ENCODE results near the gene COTL1.
A peak's percentile ranks its signal among the peaks of the same experiment; 100 is the strongest.
"Not testable (repeated sequence)": the region's sequence is repeated elsewhere in the genome, so short reads cannot be mapped to it uniquely, and the experiment has no call there.

Gene COTL1

DNA sequence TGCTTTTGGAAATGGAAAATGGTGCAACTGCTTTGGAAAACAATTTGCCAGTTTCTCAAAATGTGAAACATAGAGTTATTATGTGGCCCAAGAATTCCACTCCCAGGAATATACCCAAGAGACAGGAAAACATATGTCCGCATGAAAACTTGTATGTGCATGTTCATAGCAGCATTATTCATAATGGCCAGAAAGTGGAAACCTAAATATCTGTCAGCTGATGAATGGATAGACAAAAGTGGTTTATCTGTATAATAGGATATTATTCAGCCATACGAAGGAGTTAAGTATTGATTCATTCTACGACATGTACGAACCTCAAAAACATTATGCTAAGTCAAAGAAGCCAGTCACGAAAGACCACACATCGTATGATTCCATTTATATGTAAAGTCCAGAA is 7.7 kb upstream of the COTL1 start:
- Mint-ChIP-seq H3K36me3 (ENCODE audit: low read depth) (no peaks in the 10 kb centered on the region), H3K4me1 (peaks cover 4% of the 10 kb centered on the region), H3K27me3 (ENCODE audit: low read depth) (peaks cover 14% of the 10 kb centered on the region), H3K4me3 (no peak overlapping the region), H3K9me3 (no peaks in the 10 kb centered on the region), H3K27ac (no peak overlapping the region)
- TF ChIP-seq CTCF (IDR thresholded peaks at IDR 0.05; ENCODE audit: unreplicated experiment in 3 of 3), result no peak

DNA sequence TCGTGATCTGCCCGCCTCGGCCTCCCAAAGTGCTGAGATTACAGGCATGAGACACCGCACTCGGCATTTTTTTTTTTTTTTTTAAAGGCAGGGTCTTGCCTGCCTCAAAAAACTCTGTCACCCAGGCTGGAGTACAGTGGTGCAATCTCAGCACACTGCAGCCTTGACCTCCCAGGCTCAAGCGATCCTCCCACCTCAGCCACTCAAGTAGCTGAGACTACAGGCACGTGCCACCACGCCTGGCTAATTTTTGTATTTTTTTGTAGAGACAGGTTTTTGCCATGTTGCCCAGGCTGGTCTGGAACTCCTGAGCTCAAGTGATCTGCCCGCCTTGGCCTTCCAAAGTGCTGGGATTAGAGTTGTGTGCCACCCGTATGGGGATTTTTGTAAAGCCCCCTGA is 3.0 kb upstream of the COTL1 start:
- Mint-ChIP-seq H3K27me3 (ENCODE audit: low read depth) (peaks cover 23% of the 10 kb centered on the region), H3K4me3 (peak overlapping the region in 2 of 3 experiments; percentile 6 to 25), H3K4me1 (peaks cover 19% of the 10 kb centered on the region), H3K27ac (peak overlapping the region in 2 of 3 experiments; percentile 40 to 47)
- not testable (repeated sequence) for H3K9me3 Mint-ChIP-seq; H3K36me3 Mint-ChIP-seq (ENCODE audit: low read depth)

DNA sequence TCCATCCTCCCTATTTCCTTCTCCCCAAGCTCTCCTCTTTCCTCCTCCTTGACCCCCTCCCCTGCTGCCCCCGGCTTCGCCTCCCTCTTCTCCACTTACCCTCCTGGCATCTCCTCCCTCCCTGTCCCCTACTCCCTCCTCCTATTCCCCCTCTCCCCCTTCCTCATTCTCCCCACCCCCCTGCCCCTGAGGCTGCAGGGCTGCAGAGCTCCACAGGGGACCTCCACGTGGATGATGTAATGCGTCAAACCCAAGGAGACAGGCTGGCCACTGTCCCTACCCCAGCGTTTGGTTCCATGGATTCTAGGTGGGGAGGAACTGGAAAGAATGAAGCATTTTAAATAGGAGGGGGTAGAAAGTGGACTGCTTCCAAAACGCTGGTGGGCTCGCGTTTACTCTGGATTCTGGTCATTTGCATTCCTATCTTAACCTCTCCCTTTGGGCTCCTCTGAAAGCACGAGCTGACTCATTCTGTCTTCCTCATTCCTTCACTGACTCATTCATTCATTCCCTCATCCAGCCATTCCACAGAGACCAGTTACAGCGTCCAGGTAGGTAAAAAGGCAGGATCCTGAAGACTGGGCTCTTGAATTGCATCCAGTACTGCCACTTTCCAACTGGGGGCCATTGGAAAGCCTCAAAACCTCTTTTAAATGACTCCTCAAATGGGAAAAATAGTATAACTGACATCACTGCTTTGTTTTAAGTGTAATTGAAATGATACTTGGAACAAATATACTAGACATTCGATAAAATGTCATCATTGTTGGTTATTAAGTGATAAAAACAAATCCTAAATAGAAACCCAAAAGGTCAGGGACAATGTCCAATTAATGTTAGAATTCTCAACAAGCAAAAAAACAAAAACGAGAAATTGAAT is 943 bp upstream of the COTL1 start:
- no peak for TF ChIP-seq CTCF (IDR thresholded peaks at IDR 0.05; ENCODE audit: unreplicated experiment in 3 of 3)
- peak overlapping the region; percentile 61 to 85 (median 81) for H3K4me3 Mint-ChIP-seq

GRCh38 chr16:84617041-84617790 is 662 bp downstream of the COTL1 start:
- TF ChIP-seq CTCF (IDR thresholded peaks at IDR 0.05; ENCODE audit: unreplicated experiment in 3 of 3), result no peak
- H3K27me3 Mint-ChIP-seq (ENCODE audit: low read depth), result peaks cover 32% of the 10 kb centered on the region
- H3K27ac Mint-ChIP-seq, result peak overlapping the region in 2 of 3 experiments; percentile 53 to 75
- no peaks in the 10 kb centered on the region for H3K9me3 Mint-ChIP-seq
- peaks cover 44% of the 10 kb centered on the region for H3K4me1 Mint-ChIP-seq
- peak overlapping the region; percentile 87 to 98 (median 92) for H3K4me3 Mint-ChIP-seq
- peaks cover under 1% of the 10 kb centered on the region for H3K36me3 Mint-ChIP-seq (ENCODE audit: low read depth)

More for the DNA sequence above, 943 bp upstream of the COTL1 start:
- Mint-ChIP-seq H3K4me1 (peaks cover 36% of the 10 kb centered on the region), H3K36me3 (ENCODE audit: low read depth) (no peaks in the 10 kb centered on the region), H3K9me3 (no peaks in the 10 kb centered on the region), H3K27me3 (ENCODE audit: low read depth) (peaks cover 32% of the 10 kb centered on the region), H3K27ac (peak overlapping the region; percentile 20 to 71 (median 40))

GRCh38 chr16:84616515-84616914 is 1.4 kb downstream of the COTL1 start:
- H3K9me3 Mint-ChIP-seq, result no peaks in the 10 kb centered on the region
- H3K27me3 Mint-ChIP-seq (ENCODE audit: low read depth), result peaks cover 32% of the 10 kb centered on the region
- H3K27ac Mint-ChIP-seq, result peak overlapping the region in 2 of 3 experiments; percentile 53 to 75
- peak overlapping the region; percentile 87 to 98 (median 92) for H3K4me3 Mint-ChIP-seq
- peaks cover 6% of the 10 kb centered on the region for H3K36me3 Mint-ChIP-seq (ENCODE audit: low read depth)
- TF ChIP-seq CTCF (IDR thresholded peaks at IDR 0.05; ENCODE audit: unreplicated experiment in 3 of 3), result no peak
- H3K4me1 Mint-ChIP-seq, result peaks cover 47% of the 10 kb centered on the region
